Midbrain (tissue), 1 donor: ENCODE data around the gene TSPAN18.

Experiments
- DNase-seq: peaks from one replicate; lab custom pipeline; 2025; lab: John Stamatoyannopoulos, UW

The TSPAN18 gene

GRCh38 chr11:44916331-44916730 is 189.6 kb downstream of the TSPAN18 start:
- DNase-seq = no peak

- DNase-seq = no peak
Measured at GRCh38 chr11:44916801-44917385, 190.1 kb downstream of the TSPAN18 start.

- DNase-seq = no peak
Measured at GRCh38 chr11:44917741-44918140, 191.0 kb downstream of the TSPAN18 start.

- no peak for DNase-seq
Measured at GRCh38 chr11:44920451-44920850, 193.7 kb downstream of the TSPAN18 start.

GRCh38 chr11:44923115-44923514 is 196.4 kb downstream of the TSPAN18 start:
- DNase-seq = no peak

- no peak for DNase-seq
Measured at GRCh38 chr11:44923806-44924205, 197.0 kb downstream of the TSPAN18 start.

- DNase-seq = no peak
Measured at GRCh38 chr11:44926036-44926435, 199.3 kb downstream of the TSPAN18 start.

- peak; percentile 87 for DNase-seq
Measured at GRCh38 chr11:44927174-44927661, 200.5 kb downstream of the TSPAN18 start.

- DNase-seq = no peak
Measured at GRCh38 chr11:44928144-44928543, 201.4 kb downstream of the TSPAN18 start.

- no peak for DNase-seq
Measured at GRCh38 chr11:44928816-44929215, 202.1 kb downstream of the TSPAN18 start.

- no peak for DNase-seq
Measured at GRCh38 chr11:44930588-44931302, 204.0 kb downstream of the TSPAN18 start.

GRCh38 chr11:44931466-44931865 is 204.7 kb downstream of the TSPAN18 start:
- DNase-seq = no peak

GRCh38 chr11:44934110-44934509 is 207.3 kb downstream of the TSPAN18 start:
- no peak for DNase-seq

GRCh38 chr11:44934735-44935250 is 208.0 kb downstream of the TSPAN18 start:
- no peak for DNase-seq

GRCh38 chr11:44936525-44936924 is 209.8 kb downstream of the TSPAN18 start:
- DNase-seq = peak; percentile 83

- no peak for DNase-seq
Measured at GRCh38 chr11:44936951-44937543, 210.3 kb downstream of the TSPAN18 start.

- no peak for DNase-seq
Measured at GRCh38 chr11:44938066-44938691, 211.4 kb downstream of the TSPAN18 start.

- no peak for DNase-seq
Measured at GRCh38 chr11:44939673-44940395, 213.1 kb downstream of the TSPAN18 start.

GRCh38 chr11:44940404-44940803 is 213.6 kb downstream of the TSPAN18 start:
- DNase-seq = no peak

- no peak for DNase-seq
Measured at GRCh38 chr11:44940835-44941234, 214.1 kb downstream of the TSPAN18 start.

GRCh38 chr11:44941259-44942021 is 214.7 kb downstream of the TSPAN18 start:
- no peak for DNase-seq
